ENCODE data around the gene ACTL7A.

ACTL7A gene

GRCh38 chr9:108876425-108876824, 14.4 kb downstream of the ACTL7A start:
- Histone ChIP-seq H3K27me3 (no peaks in the 10 kb centered on the region), H3K4me1 (no peaks in the 10 kb centered on the region), H3K9me3 (no peaks in the 10 kb centered on the region), H3K36me3 (peaks cover 68% of the 10 kb centered on the region), H3K4me3 (ENCODE audit: low read depth, low read length) (no peak overlapping the region)
- DNase-seq = no peak
- TF ChIP-seq CTCF (IDR thresholded peaks at IDR 0.05; ENCODE audit: low read depth, low read length) = no peak

GRCh38 chr9:108877524-108877923, 15.5 kb downstream of the ACTL7A start:
- DNase-seq = no peak
- H3K4me1 ChIP-seq = no peaks in the 10 kb centered on the region
- H3K27me3 ChIP-seq = no peaks in the 10 kb centered on the region
- H3K36me3 ChIP-seq = peaks cover 63% of the 10 kb centered on the region
- no peak for TF ChIP-seq CTCF (IDR thresholded peaks at IDR 0.05; ENCODE audit: low read depth, low read length)
- H3K4me3 ChIP-seq (ENCODE audit: low read depth, low read length) = no peak overlapping the region
- no peaks in the 10 kb centered on the region for H3K9me3 ChIP-seq

- Histone ChIP-seq H3K36me3 (peaks cover 47% of the 10 kb centered on the region), H3K4me1 (peaks cover under 1% of the 10 kb centered on the region; the same call in 1 of the 2 replicates), H3K27me3 (no peaks in the 10 kb centered on the region), H3K9me3 (no peaks in the 10 kb centered on the region), H3K4me3 (ENCODE audit: low read depth, low read length) (no peak overlapping the region)
- TF ChIP-seq CTCF (IDR thresholded peaks at IDR 0.05; ENCODE audit: low read depth, low read length) = no peak
- no peak for DNase-seq
Observed at GRCh38 chr9:108880738-108881316, 18.8 kb downstream of the ACTL7A start.

GRCh38 chr9:108882052-108882888, 20.2 kb downstream of the ACTL7A start:
- TF ChIP-seq CTCF (IDR thresholded peaks at IDR 0.05; ENCODE audit: low read depth, low read length) = no peak
- Histone ChIP-seq H3K4me1 (peaks cover 4% of the 10 kb centered on the region; the same call in 1 of the 2 replicates), H3K36me3 (peaks cover 42% of the 10 kb centered on the region), H3K27me3 (no peaks in the 10 kb centered on the region), H3K9me3 (no peaks in the 10 kb centered on the region), H3K4me3 (ENCODE audit: low read depth, low read length) (no peak overlapping the region)
- DNase-seq = no peak

GRCh38 chr9:108883085-108883484, 21.0 kb downstream of the ACTL7A start:
- Histone ChIP-seq H3K9me3 (no peaks in the 10 kb centered on the region), H3K4me3 (ENCODE audit: low read depth, low read length) (no peak overlapping the region), H3K36me3 (peaks cover 43% of the 10 kb centered on the region), H3K4me1 (peaks cover 4% of the 10 kb centered on the region; the same call in 1 of the 2 replicates), H3K27me3 (no peaks in the 10 kb centered on the region)
- no peak for TF ChIP-seq CTCF (IDR thresholded peaks at IDR 0.05; ENCODE audit: low read depth, low read length)
- DNase-seq = no peak

GRCh38 chr9:108884701-108885100, 22.6 kb downstream of the ACTL7A start:
- Histone ChIP-seq H3K9me3 (no peaks in the 10 kb centered on the region), H3K36me3 (peaks cover 39% of the 10 kb centered on the region), H3K27me3 (no peaks in the 10 kb centered on the region), H3K4me1 (peaks cover 4% of the 10 kb centered on the region; the same call in 1 of the 2 replicates), H3K4me3 (ENCODE audit: low read depth, low read length) (no peak overlapping the region)
- DNase-seq = no peak
- TF ChIP-seq CTCF (IDR thresholded peaks at IDR 0.05; ENCODE audit: low read depth, low read length) = no peak

Measured in BE2C (cell line).